IMR-90 (cell line): ENCODE measurements around the gene LSM12. TPM values are rescaled to one million over a fixed set of nuclear protein-coding genes. Genes with fewer than 3 reads are reported as not detected.

Source experiments
- ATAC-seq: fragments of 200-7000 bp; cut with Tn5 transposase; 2 replicates; pipeline ENCODE4 v1.9.1; 2020; ENCODE audit warnings: low read depth, mild to moderate bottlenecking, moderate library complexity
- BruUV-seq: library from RNA; stranded (reverse); fragments of 400-500 nt; replicated peaks from 2 replicates; lab custom pipeline; 2021; lab: Mats Ljungman, UMichigan
- CTCF ChIA-PET: fragments of 300-600 bp; formaldehyde crosslinking; extraction: SDS; loops from one replicate; lab custom pipeline; 2021; ENCODE audit warnings: antibody characterized with exemption; lab: Yijun Ruan, JAX
- POLR2A ChIA-PET: fragments of 300-600 bp; sonication (Branson Sonifier 250); formaldehyde crosslinking; loops from one replicate; lab custom pipeline; 2022; ENCODE audit warnings: antibody characterized with exemption; ENCODE audit not compliant: unreplicated experiment; lab: Charles Lee
- DNase-seq: peaks from one replicate; pipeline ENCODE4 v3.0.0; 2013
- H2AFZ ChIP-seq: replicated peaks from 2 replicates; pipeline ENCODE3; 2013; ENCODE audit warnings: low read length, mild to moderate bottlenecking; ENCODE audit not compliant: poor library complexity
- H2AK5ac ChIP-seq: 2 replicates; pipeline ENCODE4 v1.6.1; 2013; ENCODE audit warnings: low read depth, low read length, inconsistent platforms
- H2AK9ac ChIP-seq: replicated peaks from 2 replicates; pipeline ENCODE3; 2013; ENCODE audit warnings: mild to moderate bottlenecking, low read depth, low read length, moderate library complexity; ENCODE audit not compliant: poor library complexity
- H2BK120ac ChIP-seq: 2 replicates; pipeline ENCODE4 v1.6.1; 2013; ENCODE audit warnings: low read depth, low read length, inconsistent platforms
- H2BK15ac ChIP-seq: 3 replicates; pipeline ENCODE4 v1.6.1; 2013; ENCODE audit warnings: low read depth, low read length, inconsistent platforms
- H2BK20ac ChIP-seq: 2 replicates; pipeline ENCODE4 v1.6.1; 2013; ENCODE audit warnings: low read depth, mild to moderate bottlenecking, inconsistent platforms, low read length, moderate library complexity
- H2BK5ac ChIP-seq: 2 replicates; pipeline ENCODE4 v1.6.1; 2013; ENCODE audit warnings: mild to moderate bottlenecking, low read depth, low read length, inconsistent platforms; ENCODE audit not compliant: poor library complexity, severe bottlenecking
- H3K14ac ChIP-seq: replicated peaks from 2 replicates; pipeline ENCODE4 v1.6.1; 2013; ENCODE audit warnings: low read depth, low read length, inconsistent platforms
- H3K18ac ChIP-seq: 2 replicates; pipeline ENCODE4 v1.6.1; 2013; ENCODE audit warnings: low read depth, low read length, control low read depth
- H3K23ac ChIP-seq: 2 replicates; pipeline ENCODE4 v1.6.1; 2013; ENCODE audit warnings: low read depth, low read length, inconsistent platforms
- H3K27ac ChIP-seq: 2 replicates; pipeline ENCODE4 v1.5.1; 2013; ENCODE audit warnings: mild to moderate bottlenecking, control low read depth, low read length; ENCODE audit not compliant: insufficient read depth
- H3K27me3 ChIP-seq: 2 replicates; pipeline ENCODE4 v1.6.1; 2013; ENCODE audit warnings: low read length; ENCODE audit not compliant: control insufficient read depth, insufficient read depth
- H3K36me3 ChIP-seq: 2 replicates; pipeline ENCODE4 v1.6.1; 2013; ENCODE audit warnings: low read length, mixed read lengths; ENCODE audit not compliant: control insufficient read depth, insufficient read depth
- H3K4ac ChIP-seq: 2 replicates; pipeline ENCODE4 v1.6.1; 2013; ENCODE audit warnings: low read depth, low read length, inconsistent platforms
- H3K4me1 ChIP-seq: 2 replicates; pipeline ENCODE4 v1.6.1; 2013; ENCODE audit warnings: low read length, mixed read lengths; ENCODE audit not compliant: control insufficient read depth, insufficient read depth
- H3K4me2 ChIP-seq: 2 replicates; pipeline ENCODE4 v1.6.1; 2013; ENCODE audit warnings: low read depth, mild to moderate bottlenecking, control low read depth, low read length, moderate library complexity
- H3K4me3 ChIP-seq: 2 replicates; pipeline ENCODE4 v1.5.1; 2013; ENCODE audit warnings: low read depth, mild to moderate bottlenecking, control low read depth, low read length, moderate library complexity; ENCODE audit not compliant: insufficient read depth
- H3K56ac ChIP-seq: 2 replicates; pipeline ENCODE4 v1.6.1; 2013; ENCODE audit warnings: low read length, inconsistent platforms; ENCODE audit not compliant: insufficient read depth; ENCODE audit errors: extremely low read depth
- H3K79me1 ChIP-seq, 2 experiments: 2 replicates each; pipeline ENCODE4 v1.6.1; 2013; ENCODE audit warnings: low read length in 2 of 2, inconsistent platforms in 1 of 2, low read depth in 1 of 2
- H3K9ac ChIP-seq: 2 replicates; pipeline ENCODE4 v1.6.1; 2013; ENCODE audit warnings: low read depth, low read length, control low read depth
- H3K9me1 ChIP-seq: 2 replicates; pipeline ENCODE4 v1.6.1; 2013; ENCODE audit warnings: low read length, inconsistent platforms; ENCODE audit not compliant: insufficient read depth
- H3K9me3 ChIP-seq: 2 replicates; pipeline ENCODE4 v1.6.1; 2013; ENCODE audit warnings: low read length; ENCODE audit not compliant: control insufficient read depth, insufficient read depth
- H4K20me1 ChIP-seq: 2 replicates; pipeline ENCODE4 v1.6.1; 2013; ENCODE audit warnings: low read length, inconsistent platforms; ENCODE audit not compliant: insufficient read depth
- H4K5ac ChIP-seq: 2 replicates; pipeline ENCODE4 v1.6.1; 2013; ENCODE audit warnings: mild to moderate bottlenecking, low read depth, low read length, control low read depth
- H4K8ac ChIP-seq, 2 experiments: 2 replicates each; pipeline ENCODE4 v1.6.1; 2013; ENCODE audit warnings: low read depth in 2 of 2, low read length in 2 of 2, control low read depth in 1 of 2, inconsistent platforms in 1 of 2
- H4K91ac ChIP-seq: 2 replicates; pipeline ENCODE4 v1.6.1; 2013; ENCODE audit warnings: low read depth, low read length, inconsistent platforms; ENCODE audit not compliant: insufficient read depth
- CEBPB ChIP-seq: IDR thresholded peaks from 2 replicates; pipeline ENCODE4 v1.6.1; 2012; ENCODE audit warnings: low read depth, low read length, improper control_type of control experiment
- CTCF ChIP-seq: conservative IDR thresholded peaks from 2 replicates; pipeline ENCODE4 v1.5.1; 2012; ENCODE audit warnings: mild to moderate bottlenecking, low read depth, low read length, improper control_type of control experiment
- MXI1 ChIP-seq: IDR thresholded peaks from 2 replicates; pipeline ENCODE4 v1.6.1; 2012; ENCODE audit warnings: low read depth, mild to moderate bottlenecking, low read length, moderate library complexity, borderline replicate concordance
- RCOR1 ChIP-seq: IDR thresholded peaks from 2 replicates; pipeline ENCODE4 v1.6.1; 2012; ENCODE audit warnings: mild to moderate bottlenecking, low read length, improper control_type of control experiment; ENCODE audit not compliant: insufficient replicate concordance
- whole genome bisulfite sequencing, 2 experiments: methylation state at CpG; one replicate each; pipeline versions ENCODE4 v1.1.5 to v1.1.7; 2013; ENCODE audit warnings: missing lambda C conversion rate in 2 of 2; ENCODE audit not compliant: insufficient read length in 1 of 2; ENCODE audit errors: extremely low coverage in 2 of 2; 5-methylcytosine and 5-hydroxymethylcytosine counted together
- dilution Hi-C: fragments of 300-500 bp; cut with HindIII; formaldehyde crosslinking; loops from one replicate; pipeline ENCODE4 v1.14.3; 2018; ENCODE audit warnings: low sequenced_read_pairs; ENCODE audit not compliant: unreplicated experiment
- in situ Hi-C: fragments of 300-500 bp; cut with MboI; formaldehyde crosslinking; loops from 3 replicates; pipeline ENCODE4 v1.14.3; 2019; ENCODE audit warnings: low sequenced_read_pairs, inconsistent platforms, mixed read lengths
- intact Hi-C: fragments of 100-400 bp; cut with micrococcal nuclease; formaldehyde crosslinking; loops from 2 replicates; pipeline ENCODE4 v1.10.0; 2022
- polyA plus RNA-seq, 3 experiments: library from polyadenylated mRNA; depleted of rRNA; stranded (reverse); fragments of >200 nt; gene quantifications; 2 replicates each; pipeline ENCODE4 v1.2.3, GENCODE V29; 2012; ENCODE audit warnings: low replicate concordance in 1 of 3
- total RNA-seq: library from RNA; depleted of rRNA; stranded (reverse); fragments of >200 nt; gene quantifications from 2 replicates; pipeline ENCODE4 v1.2.3, GENCODE V29; 2012
- TF ChIP-seq, protein P1 (sequence below): fragments of 150-350 bp; IDR thresholded peaks from 2 replicates; pipeline ENCODE4 v1.6.1; 2017; ENCODE audit warnings: mild to moderate bottlenecking, antibody characterized with exemption, low read length, low read depth
- TF ChIP-seq, protein P2 (sequence below): fragments of 150-350 bp; IDR thresholded peaks from 2 replicates; pipeline ENCODE4 v1.6.1; 2016; ENCODE audit warnings: low read depth, mild to moderate bottlenecking, low read length, moderate library complexity, borderline replicate concordance

The LSM12 gene
- total and polyA plus RNA-seq, 2 of the 4 experiments (the other 2 are of a cell fraction): 38.0 to 41.0 TPM

DNA sequence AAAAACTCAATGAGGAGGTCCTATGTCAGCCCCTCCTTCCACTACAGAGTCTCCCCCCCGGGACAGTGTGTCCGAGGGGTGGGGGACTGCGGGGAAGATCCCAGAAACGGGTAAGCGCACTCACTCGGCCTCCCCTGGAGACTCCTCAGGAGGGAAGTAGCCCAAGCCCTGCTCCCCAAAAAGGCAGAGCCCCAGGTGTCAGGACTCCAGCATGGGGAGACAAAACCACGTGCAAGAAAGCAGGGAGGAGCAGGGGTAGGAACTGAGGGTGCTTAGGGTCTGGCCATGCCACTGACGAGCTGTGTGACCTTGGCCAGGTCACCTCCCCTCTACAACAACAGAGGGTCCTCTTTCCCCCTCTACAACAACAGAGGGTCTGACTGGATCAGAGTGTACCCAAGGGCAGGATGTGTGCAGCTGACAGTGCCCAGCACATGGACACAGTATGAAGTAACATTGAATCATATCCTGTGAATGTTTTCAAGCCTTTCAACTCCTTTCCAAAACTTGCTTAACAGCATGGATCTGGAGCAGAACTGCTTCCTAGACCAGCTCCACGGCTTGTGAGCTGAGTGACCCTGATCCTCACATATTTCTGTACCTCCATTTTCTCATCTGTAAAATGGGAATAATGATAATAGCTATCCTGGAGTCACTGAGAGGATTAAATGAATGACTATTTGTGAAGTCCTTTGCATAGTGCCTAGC is 64.2 kb downstream of the LSM12 start:
- in situ Hi-C loops (loop anchor here (5.0 kb wide), 1 partner anchor 60 kb away; the partner anchor contains the start of gene PPY), dilution Hi-C loops (no loop called here), intact Hi-C loops (no loop called here)
- no peak overlapping the region; the same call in 1 of the 2 replicates for H3K27ac ChIP-seq
- peak overlapping the region; percentile 87 for H2AFZ ChIP-seq
- peaks cover 8% of the 10 kb centered on the region for H3K4me1 ChIP-seq
- H4K8ac ChIP-seq: peak overlapping the region; percentile 21 to 86; a peak in 3 of 4 replicates
- peaks cover 0 to 3% of the 10 kb centered on the region in 2 experiments; a peak in 1 of 4 replicates for H3K79me1 ChIP-seq
- peak overlapping the region; percentile 81 for H2AK5ac ChIP-seq
- peaks cover 6% of the 10 kb centered on the region for H3K9me1 ChIP-seq
- H3K4ac ChIP-seq: peak overlapping the region; percentile 90
- no peak overlapping the region; the same call in 1 of the 2 replicates for H3K56ac ChIP-seq
- ATAC-seq: no peak
- no peak overlapping the region for H3K4me3 ChIP-seq
- peak overlapping the region; percentile 45; the same call in 1 of the 2 replicates for H3K18ac ChIP-seq
- ChIA-PET CTCF (interaction anchor here (0.6 kb wide), 1 partner anchor 549 kb away, joined by 3 read pairs; no protein-coding TSS in a partner anchor), POLR2A (interaction anchor here (0.9 kb wide), 1 partner anchor 49 kb away, joined by 8 read pairs; no protein-coding TSS in a partner anchor)
- peaks cover 3% of the 10 kb centered on the region; the same call in 1 of the 2 replicates for H3K27me3 ChIP-seq
- peak; percentile 87 for DNase-seq
- H3K9ac ChIP-seq: no peak overlapping the region; the same call in 1 of the 2 replicates
- no peaks in the 10 kb centered on the region for H3K9me3 ChIP-seq
- no TSS peak for BruUV-seq
- peak overlapping the region; percentile 49; the same call in 1 of the 2 replicates for H3K23ac ChIP-seq
- 0 out of 3 replicates have a peak overlapping the region, but pooled peaks have one; percentile 63 for H2BK15ac ChIP-seq
- H3K14ac ChIP-seq: peak overlapping the region; percentile 58
- peak overlapping the region; percentile 85 for H2BK120ac ChIP-seq
- H4K20me1 ChIP-seq: no peaks in the 10 kb centered on the region
- H3K36me3 ChIP-seq: no peaks in the 10 kb centered on the region
- 83% methylated on average over 2 of the region's 9 CpGs; no CpG with 5 or more reads in 1 of the 2 experiments for WGBS, 2 experiments
- H4K5ac ChIP-seq: peak overlapping the region; percentile 45; the same call in 1 of the 2 replicates
- peak overlapping the region; percentile 18 for H2AK9ac ChIP-seq
- no peak overlapping the region for H3K4me2 ChIP-seq
- TF ChIP-seq CTCF: no peak
- TF ChIP-seq MXI1: peak; percentile 84; the same call in 1 of the 2 replicates
- TF ChIP-seq, protein P1, sequence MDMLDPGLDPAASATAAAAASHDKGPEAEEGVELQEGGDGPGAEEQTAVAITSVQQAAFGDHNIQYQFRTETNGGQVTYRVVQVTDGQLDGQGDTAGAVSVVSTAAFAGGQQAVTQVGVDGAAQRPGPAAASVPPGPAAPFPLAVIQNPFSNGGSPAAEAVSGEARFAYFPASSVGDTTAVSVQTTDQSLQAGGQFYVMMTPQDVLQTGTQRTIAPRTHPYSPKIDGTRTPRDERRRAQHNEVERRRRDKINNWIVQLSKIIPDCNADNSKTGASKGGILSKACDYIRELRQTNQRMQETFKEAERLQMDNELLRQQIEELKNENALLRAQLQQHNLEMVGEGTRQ: peak; percentile 49; the same call in 1 of the 2 replicates
- peak; percentile 93 for TF ChIP-seq RCOR1
- TF ChIP-seq, protein P2, sequence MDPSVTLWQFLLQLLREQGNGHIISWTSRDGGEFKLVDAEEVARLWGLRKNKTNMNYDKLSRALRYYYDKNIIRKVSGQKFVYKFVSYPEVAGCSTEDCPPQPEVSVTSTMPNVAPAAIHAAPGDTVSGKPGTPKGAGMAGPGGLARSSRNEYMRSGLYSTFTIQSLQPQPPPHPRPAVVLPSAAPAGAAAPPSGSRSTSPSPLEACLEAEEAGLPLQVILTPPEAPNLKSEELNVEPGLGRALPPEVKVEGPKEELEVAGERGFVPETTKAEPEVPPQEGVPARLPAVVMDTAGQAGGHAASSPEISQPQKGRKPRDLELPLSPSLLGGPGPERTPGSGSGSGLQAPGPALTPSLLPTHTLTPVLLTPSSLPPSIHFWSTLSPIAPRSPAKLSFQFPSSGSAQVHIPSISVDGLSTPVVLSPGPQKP: no peak
- peak; percentile 89 for TF ChIP-seq CEBPB
- peak overlapping the region; percentile 86 for H2BK20ac ChIP-seq
- peak overlapping the region; percentile 88 for H4K91ac ChIP-seq
- peak overlapping the region; percentile 46 for H2BK5ac ChIP-seq
